RPMI8226 (cell line): ENCODE measurements around the gene ATP1B3.
"Not testable (repeated sequence)": the region's sequence is repeated elsewhere in the genome, so short reads cannot be mapped to it uniquely, and the experiment has no call there.

Experiments
- DNase-seq: peaks from one replicate; pipeline ENCODE4 v3.0.0-alpha.2; 2015

Gene ATP1B3

GRCh38 chr3:141909408-141909807, 33.0 kb downstream of the ATP1B3 start:
- no peak for DNase-seq

GRCh38 chr3:141909986-141910385, 33.5 kb downstream of the ATP1B3 start:
- DNase-seq: not testable (repeated sequence)

- peak; percentile 70 for DNase-seq
Measured at GRCh38 chr3:141913150-141913811, 36.8 kb downstream of the ATP1B3 start.

- no peak for DNase-seq
Measured at GRCh38 chr3:141914311-141914710, 37.9 kb downstream of the ATP1B3 start.

- no peak for DNase-seq
Measured at GRCh38 chr3:141915016-141915415, 38.6 kb downstream of the ATP1B3 start.

GRCh38 chr3:141915766-141916165, 39.3 kb downstream of the ATP1B3 start:
- no peak for DNase-seq

- no peak for DNase-seq
Measured at GRCh38 chr3:141920701-141921100, 44.3 kb downstream of the ATP1B3 start.

- DNase-seq: no peak
Measured at GRCh38 chr3:141921316-141921715, 44.9 kb downstream of the ATP1B3 start.

- DNase-seq: not testable (repeated sequence)
Measured at GRCh38 chr3:141925677-141926076, 49.2 kb downstream of the ATP1B3 start.

- no peak for DNase-seq
Measured at GRCh38 chr3:141926929-141927328, 50.5 kb downstream of the ATP1B3 start.

GRCh38 chr3:141928631-141929270, 52.3 kb downstream of the ATP1B3 start:
- no peak for DNase-seq

GRCh38 chr3:141929341-141929995, 53.0 kb downstream of the ATP1B3 start:
- DNase-seq: no peak

GRCh38 chr3:141930801-141931200, 54.4 kb downstream of the ATP1B3 start:
- DNase-seq: no peak

- DNase-seq: no peak
Measured at GRCh38 chr3:141933421-141934300, 57.2 kb downstream of the ATP1B3 start.

- no peak for DNase-seq
Measured at GRCh38 chr3:141934354-141934753, 57.9 kb downstream of the ATP1B3 start.

GRCh38 chr3:141938011-141938500, 61.6 kb downstream of the ATP1B3 start:
- no peak for DNase-seq

- no peak for DNase-seq
Measured at GRCh38 chr3:141939759-141940158, 63.3 kb downstream of the ATP1B3 start.

- DNase-seq: peak; percentile 88
Measured at GRCh38 chr3:141940194-141940776, 63.8 kb downstream of the ATP1B3 start.

GRCh38 chr3:141941093-141941492, 64.7 kb downstream of the ATP1B3 start:
- DNase-seq: no peak

- DNase-seq: no peak
Measured at GRCh38 chr3:141942006-141942405, 65.6 kb downstream of the ATP1B3 start.

GRCh38 chr3:141945726-141946485, 69.5 kb downstream of the ATP1B3 start:
- DNase-seq: no peak

- no peak for DNase-seq
Measured at GRCh38 chr3:141949399-141949798, 73.0 kb downstream of the ATP1B3 start.
